Adrenal gland (tissue), 12 donors: ENCODE results near the gene HSD11B2. TPM values are rescaled to one million over a fixed set of nuclear protein-coding genes. Genes with fewer than 3 reads are reported as not detected.

Experiments
- DNase-seq, 7 donors: peaks; one replicate each; pipeline ENCODE4 v3.0.0-alpha.2; 2019 to 2020
- H3K27ac ChIP-seq, 5 donors: fragments of 200-600 bp; sonication (generic) in 4 of 5; 1 replicate in 3 of 5; 2 replicates in 2 of 5; pipeline versions ENCODE4 v1.5.1 to v1.8.0; 2016 to 2020; ENCODE audit warnings: mild to moderate bottlenecking in 1 of 5
- H3K27me3 ChIP-seq: fragments of 200-600 bp; 2 replicates; pipeline ENCODE4 v1.8.0; 2021
- H3K36me3 ChIP-seq, 2 donors: fragments of 200-600 bp; replicated peaks in 1 of 2; 1 replicate in 1 of 2; 2 replicates in 1 of 2; pipeline versions ENCODE4 v1.5.1 to v1.8.0; 2018 to 2022
- H3K4me1 ChIP-seq, 2 donors: fragments of 200-600 bp; replicated peaks in 1 of 2; 1 replicate in 1 of 2; 2 replicates in 1 of 2; pipeline versions ENCODE4 v1.5.1 to v1.8.0; 2018 to 2021
- H3K4me3 ChIP-seq, 4 donors: fragments of 200-600 bp; sonication (generic) in 3 of 4; one replicate each; pipeline ENCODE4 v1.5.1; 2016 to 2018
- H3K9me3 ChIP-seq, 3 donors: fragments of 200-600 bp; sonication (generic) in 1 of 3; replicated peaks in 1 of 3; 1 replicate in 2 of 3; 2 replicates in 1 of 3; pipeline versions ENCODE4 v1.5.1 to v1.8.0; 2016 to 2021
- CTCF ChIP-seq, 6 experiments: fragments of 450-650 bp in 4 of 6; fragments of 200-600 bp in 2 of 6; sonication (generic) in 1 of 6; IDR thresholded peaks; 1 replicate in 5 of 6; 2 replicates in 1 of 6; pipeline versions ENCODE4 v1.5.1 to v1.8.0; 2016 to 2021; ENCODE audit warnings: antibody characterized with exemption in 6 of 6, mild to moderate bottlenecking in 2 of 6, moderate library complexity in 1 of 6
- POLR2A ChIP-seq, 2 donors: fragments of 450-650 bp; IDR thresholded peaks; one replicate each; pipeline ENCODE4 v1.6.1; 2017; ENCODE audit warnings: antibody characterized with exemption in 2 of 2, mild to moderate bottlenecking in 2 of 2, moderate library complexity in 1 of 2
- WGBS, 4 donors: extraction: QIAGEN DNeasy Blood & Tissue Kit in 2 of 4; methylation state at CpG; one replicate each; pipeline versions ENCODE4 v1.1.5 to v1.1.7; 2013 to 2017; 5-methylcytosine and 5-hydroxymethylcytosine counted together
- intact Hi-C, 2 donors: fragments of 100-400 bp; cut with DNase I; formaldehyde crosslinking; loops; one replicate each; pipeline versions ENCODE4 v1.14.1 to v1.15.0; 2022 to 2023
- polyA plus RNA-seq, 3 donors: library from polyadenylated mRNA; stranded (reverse); fragments of 200-250 nt in 2 of 3; fragments of 350-450 nt in 1 of 3; fragmentation: Illumina TruSeq in 1 of 3; extraction: RNeasy Lipid Tissue Mini Kit (QIAGEN cat#74804) in 1 of 3; gene quantifications; one replicate each; pipeline ENCODE4 v1.2.3, GENCODE V29; 2013 to 2014
- total RNA-seq, 9 donors: library from RNA; depleted of rRNA in 4 of 9; stranded (reverse); fragments of >200 nt in 4 of 9; fragments of 120-200 nt in 1 of 9; fragmentation: NEBNext Ultra II Directional in 1 of 9; extraction: Animal tissue kit (Norgen Biotek cat#: 25700) in 1 of 9; gene quantifications; one replicate each; pipeline versions ENCODE4 v1.1.0 to v1.2.4, GENCODE V29; 2013 to 2023
- donor health status: healthy with polysubstance abuse.
- donor health status: Bipolar disorder and iron deficiency.
- donor health status: DM: yes; HTN: yes; CAD: no.
- donor health status: DM: no; HTN: no; CAD: no.
- donor health status: DM: no; HTN: no; CAD: no.
- donor health status: DM: yes; HTN: yes; CAD: no.

The HSD11B2 gene
- total and polyA plus RNA-seq, 12 donors = 0.69 to 12.3 (median 4.0) TPM

- H3K36me3 ChIP-seq = peaks cover 0 to 26% of the 10 kb centered on the region in 2 donors
- H3K9me3 ChIP-seq = no peaks in the 10 kb centered on the region
- DNase-seq = peak; percentile 62 to 90 (median 85)
- TF ChIP-seq POLR2A (IDR thresholded peaks at IDR 0.05) = peak in 1 of 2 donors; percentile 19
- TF ChIP-seq CTCF (IDR thresholded peaks at IDR 0.05) = no peak
- peak overlapping the region in 4 of 5 donors; percentile 53 to 85 (median 76) for H3K27ac ChIP-seq
- 38 to 58% (median 46%) methylated on average over 4 to 6 of the region's 6 CpGs for WGBS, 4 donors
- H3K27me3 ChIP-seq = no peaks in the 10 kb centered on the region
- H3K4me1 ChIP-seq = peaks cover 59 to 67% of the 10 kb centered on the region in 2 donors
- intact Hi-C loops = no loop called here
- no peak overlapping the region for H3K4me3 ChIP-seq
These were observed 12.3 kb downstream of the HSD11B2 start for GRCh38 chr16:67443265-67443664.

GRCh38 chr16:67444259-67445125 is 13.6 kb downstream of the HSD11B2 start:
- Histone ChIP-seq H3K4me1 (peaks cover 67 to 76% of the 10 kb centered on the region in 2 donors), H3K27ac (peak overlapping the region in 4 of 5 donors; percentile 53 to 85 (median 76)), H3K36me3 (peaks cover 0 to 14% of the 10 kb centered on the region in 2 donors), H3K9me3 (no peaks in the 10 kb centered on the region), H3K27me3 (no peaks in the 10 kb centered on the region), H3K4me3 (no peak overlapping the region)
- intact Hi-C loops = no loop called here
- TF ChIP-seq POLR2A (IDR thresholded peaks at IDR 0.05) (no peak), CTCF (IDR thresholded peaks at IDR 0.05) (no peak)
- no peak for DNase-seq
- WGBS, 4 donors = 81 to 88% (median 83%) methylated on average over 20 to 22 of the region's 22 CpGs

GRCh38 chr16:67445126-67445426 is 14.2 kb downstream of the HSD11B2 start:
- Histone ChIP-seq H3K27me3 (no peaks in the 10 kb centered on the region), H3K27ac (peak overlapping the region in 4 of 5 donors; percentile 32 to 82 (median 74)), H3K36me3 (peaks cover 0 to 14% of the 10 kb centered on the region in 2 donors), H3K4me1 (peaks cover 73 to 82% of the 10 kb centered on the region in 2 donors), H3K4me3 (no peak overlapping the region), H3K9me3 (no peaks in the 10 kb centered on the region)
- intact Hi-C loops = no loop called here
- WGBS, 4 donors = 85 to 90% (median 88%) methylated on average over 7 of the region's 7 CpGs
- TF ChIP-seq POLR2A (IDR thresholded peaks at IDR 0.05) = no peak
- no peak for TF ChIP-seq CTCF (IDR thresholded peaks at IDR 0.05)
- DNase-seq = no peak

DNA sequence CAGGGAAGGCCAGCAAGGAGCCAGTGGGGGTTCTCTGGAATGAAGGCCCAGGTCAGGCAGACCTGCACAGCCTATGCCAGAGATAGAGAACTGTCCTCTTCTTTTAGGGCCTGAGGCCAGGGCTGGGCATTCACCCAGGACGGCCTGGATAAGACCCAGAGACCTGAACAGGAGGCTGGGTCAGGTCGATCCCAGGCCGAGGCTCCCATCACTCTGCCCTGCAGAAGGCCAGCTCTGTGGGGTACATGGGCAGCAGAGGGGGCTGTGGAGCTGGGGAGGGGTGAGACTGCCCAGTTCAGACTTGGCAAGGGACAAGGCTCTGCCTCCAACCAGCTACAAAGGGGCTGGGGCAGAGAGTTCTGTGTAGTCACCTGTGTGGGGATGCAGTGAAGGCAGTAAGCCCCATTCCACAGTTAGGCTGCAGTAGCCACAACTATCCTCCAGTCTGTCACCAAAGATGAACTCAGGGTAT is 14.6 kb downstream of the HSD11B2 start:
- H3K4me1 ChIP-seq = peaks cover 77 to 86% of the 10 kb centered on the region in 2 donors
- no peaks in the 10 kb centered on the region for H3K27me3 ChIP-seq
- no peak overlapping the region for H3K4me3 ChIP-seq
- H3K36me3 ChIP-seq = peaks cover 0 to 15% of the 10 kb centered on the region in 2 donors
- H3K9me3 ChIP-seq = no peaks in the 10 kb centered on the region
- peak overlapping the region in 4 of 5 donors; percentile 32 to 82 (median 74) for H3K27ac ChIP-seq
- TF ChIP-seq CTCF (IDR thresholded peaks at IDR 0.05) (peak in 4 of 6 experiments; percentile 7 to 35 (median 20)), POLR2A (IDR thresholded peaks at IDR 0.05) (no peak)
- DNase-seq = peak; percentile 59 to 89 (median 83)
- intact Hi-C loops = no loop called here
- 19 to 48% (median 20%) methylated on average over 3 of the region's 3 CpGs; no CpG with 5 or more reads in 1 of the 4 donors for WGBS, 4 donors
